HCT116 (cell line): ENCODE measurements around the gene MIER2. TPM values are rescaled to one million over a fixed set of nuclear protein-coding genes. Genes with fewer than 3 reads are reported as not detected.
"Not testable (repeated sequence)": the region's sequence is repeated elsewhere in the genome, so short reads cannot be mapped to it uniquely, and the experiment has no call there.

Source experiments
- ATAC-seq: fragments of 200-7000 bp; cut with Tn5 transposase; 2 replicates; pipeline ENCODE4 v1.9.1; 2020; ENCODE audit warnings: mild to moderate bottlenecking, moderate library complexity
- Bru-seq: library from RNA; stranded (reverse); fragments of 400-500 nt; gene quantifications from one replicate; lab custom pipeline; 2021; lab: Mats Ljungman, UMichigan
- BruChase-seq, 2 experiments: library from RNA; stranded (reverse); fragments of 400-500 nt; gene quantifications; one replicate each; lab custom pipeline; 2021; lab: Mats Ljungman, UMichigan
- BruUV-seq: library from RNA; stranded (reverse); fragments of 400-500 nt; replicated peaks from 2 replicates; lab custom pipeline; 2021; lab: Mats Ljungman, UMichigan
- CTCF ChIA-PET: fragments of 300-600 bp; sonication (Branson Sonifier 250); formaldehyde crosslinking; loops from one replicate; lab custom pipeline; 2021; ENCODE audit warnings: antibody characterized with exemption; lab: Charles Lee
- POLR2A ChIA-PET: fragments of 300-600, 350-600 bp; sonication (Branson Sonifier 250); formaldehyde crosslinking; loops from one replicate; lab custom pipeline; 2021; ENCODE audit warnings: antibody characterized with exemption; lab: Charles Lee
- RAD21 ChIA-PET, 2 experiments: fragments of 300-600 bp; sonication (Branson Sonifier 250); formaldehyde crosslinking; loops; one replicate each; lab custom pipeline; 2023; ENCODE audit warnings: low total read pairs in 2 of 2; ENCODE audit not compliant: uncharacterized antibody in 2 of 2, unreplicated experiment in 2 of 2, low non-redundant PET in 1 of 2; lab: Charles Lee
- DNase-seq: peaks from one replicate; pipeline ENCODE4 v3.0.0-alpha.2; 2010; ENCODE audit warnings: low read depth, low spot score
- H2AFZ ChIP-seq: fragments of 200-600 bp; shearing (Covaris generic), sonication (generic); 2 replicates; pipeline ENCODE4 v1.6.1; 2017; ENCODE audit warnings: low read depth, mixed run types, mixed read lengths, antibody characterized with exemption, low read length; ENCODE audit not compliant: poor library complexity, severe bottlenecking
- H3K27ac ChIP-seq: 2 replicates; pipeline ENCODE4 v1.5.1; 2012; ENCODE audit warnings: low read depth, low read length
- H3K27me3 ChIP-seq: fragments of 200-600 bp; sonication (generic); 2 replicates; pipeline ENCODE4 v1.6.1; 2016; ENCODE audit warnings: mixed run types, low read length, mixed read lengths; ENCODE audit not compliant: insufficient read depth
- H3K36me3 ChIP-seq, 2 experiments: fragments of 200-500 bp in 1 of 2; fragments of 200-600 bp in 1 of 2; sonication (Bioruptor generic) in 1 of 2; sonication (generic) in 1 of 2; 2 replicates each; pipeline versions ENCODE4 v1.5.1 to v1.6.1; 2014 to 2016; ENCODE audit warnings: low read length in 2 of 2, inconsistent platforms in 1 of 2, mixed read lengths in 1 of 2, mixed run types in 1 of 2; ENCODE audit not compliant: insufficient read depth in 2 of 2, control insufficient read depth in 1 of 2
- H3K4me1 ChIP-seq, 2 experiments: fragments of 200-600 bp in 1 of 2; sonication (generic) in 1 of 2; 2 replicates each; pipeline versions ENCODE4 v1.5.1 to v1.6.1; 2012 to 2017; ENCODE audit warnings: low read length in 2 of 2, inconsistent platforms in 1 of 2, mild to moderate bottlenecking in 1 of 2, mixed read lengths in 1 of 2, mixed run types in 1 of 2, moderate library complexity in 1 of 2; ENCODE audit not compliant: insufficient read depth in 2 of 2, control insufficient read depth in 1 of 2
- H3K4me2 ChIP-seq: fragments of 200-600 bp; sonication (generic); 2 replicates; pipeline ENCODE4 v1.6.1; 2017; ENCODE audit warnings: mixed run types, low read length, mixed read lengths
- H3K4me3 ChIP-seq, 2 experiments: fragments of 200-600 bp in 1 of 2; sonication (generic) in 1 of 2; replicated peaks in 1 of 2; 2 replicates each; pipeline ENCODE4 v1.5.1; 2011 to 2016; ENCODE audit warnings: low read length in 2 of 2, control low read depth in 1 of 2, low read depth in 1 of 2, mild to moderate bottlenecking in 1 of 2, mixed read lengths in 1 of 2, mixed run types in 1 of 2
- H3K79me2 ChIP-seq: fragments of 200-600 bp; sonication (generic); 2 replicates; pipeline ENCODE4 v1.6.1; 2017; ENCODE audit warnings: mild to moderate bottlenecking, mixed run types, low read length, moderate library complexity, mixed read lengths; ENCODE audit not compliant: insufficient read depth
- H3K9ac ChIP-seq: fragments of 200-600 bp; sonication (generic); 2 replicates; pipeline ENCODE4 v1.6.1; 2016; ENCODE audit warnings: low read length, mixed read lengths
- H3K9me2 ChIP-seq: fragments of 200-600 bp; sonication (generic), shearing (Covaris generic); 2 replicates; pipeline ENCODE4 v1.6.1; 2017; ENCODE audit warnings: mixed run types, mild to moderate bottlenecking, moderate library complexity; ENCODE audit not compliant: insufficient read depth
- H3K9me3 ChIP-seq, 2 experiments: fragments of 200-500 bp in 1 of 2; fragments of 200-600 bp in 1 of 2; sonication (Bioruptor generic) in 1 of 2; sonication (generic) in 1 of 2; 2 replicates each; pipeline ENCODE4 v1.6.1; 2014 to 2017; ENCODE audit warnings: low read length in 2 of 2, mixed read lengths in 2 of 2, inconsistent platforms in 1 of 2, low read depth in 1 of 2, mild to moderate bottlenecking in 1 of 2, mixed run types in 1 of 2, moderate library complexity in 1 of 2; ENCODE audit not compliant: control insufficient read depth in 1 of 2, insufficient read depth in 1 of 2
- H4K20me1 ChIP-seq: fragments of 200-600 bp; sonication (generic), shearing (Covaris generic); 2 replicates; pipeline ENCODE4 v1.6.1; 2017; ENCODE audit warnings: mixed run types, mild to moderate bottlenecking, moderate library complexity; ENCODE audit not compliant: insufficient read depth
- CBX3 ChIP-seq: IDR thresholded peaks from 2 replicates; pipeline ENCODE4 v1.6.1; 2012; ENCODE audit warnings: low read depth
- CEBPB ChIP-seq: IDR thresholded peaks from 2 replicates; pipeline ENCODE4 v1.6.1; 2012; ENCODE audit warnings: low read depth
- EGR1 ChIP-seq: IDR thresholded peaks from 2 replicates; pipeline ENCODE4 v1.6.1; 2012; ENCODE audit warnings: low read depth
- JUND ChIP-seq: IDR thresholded peaks from 2 replicates; pipeline ENCODE4 v1.6.1; 2012
- MAX ChIP-seq: IDR thresholded peaks from 2 replicates; pipeline ENCODE4 v1.6.1; 2012
- POLR2AphosphoS5 ChIP-seq: IDR thresholded peaks from 2 replicates; pipeline ENCODE4 v1.6.1; 2011; ENCODE audit warnings: mild to moderate bottlenecking, low read depth, low read length, moderate library complexity
- SP1 ChIP-seq: IDR thresholded peaks from 2 replicates; pipeline ENCODE4 v1.6.1; 2012; ENCODE audit warnings: low read depth
- YY1 ChIP-seq: IDR thresholded peaks from 2 replicates; pipeline ENCODE4 v1.6.1; 2011; ENCODE audit warnings: low read length, low read depth, moderate library complexity, mild to moderate bottlenecking; ENCODE audit not compliant: insufficient replicate concordance; ENCODE audit errors: extremely low read depth
- intact Hi-C: fragments of 100-400 bp; cut with micrococcal nuclease; formaldehyde crosslinking; loops from 2 replicates; pipeline ENCODE4 v1.10.0; 2022
- long read RNA-seq: library from polyadenylated mRNA; unstranded; transcript quantifications from one replicate; pipeline ENCODE4 v2.0.0, GENCODE V29; 2021; ENCODE audit not compliant: unreplicated experiment
- polyA plus RNA-seq: library from polyadenylated mRNA; unstranded; fragments of >200 nt; gene quantifications from 2 replicates; pipeline ENCODE4 v1.2.1, GENCODE V29; 2012; ENCODE audit warnings: missing spikeins
- total RNA-seq: library from RNA; stranded (reverse); gene quantifications from one replicate; pipeline ENCODE4 v1.2.1, GENCODE V29; 2021; ENCODE audit not compliant: unreplicated experiment

The MIER2 gene
- total RNA-seq (41.5 TPM), Bru-seq, nascent RNA (percentile 68 among the genes with signal in this experiment), BruChase-seq, experiment 1, labeled RNA remaining after a 6-hour chase (percentile 67 among the genes with signal in this experiment), BruChase-seq, experiment 2, labeled RNA remaining after a 2-hour chase (percentile 67 among the genes with signal in this experiment)
- 36.1 and 42.5 TPM in 2 replicates for polyA plus RNA-seq
- long read RNA-seq, full-length matches to known transcripts, result 7 of 25 reads
- long read RNA-seq, partial matches to known transcripts, result 6 of 25 reads
- long read RNA-seq, other reads (novel, unspliced or antisense), result 12 of 25 reads

- Histone ChIP-seq H3K4me2 (peak within 1 kb of the TSS; percentile 95), H3K4me3 (peak within 1 kb of the TSS; percentile 70 to 72), H3K79me2 (peaks cover 44% of the 10 kb centered on the region), H4K20me1 (no peaks in the 10 kb centered on the region), H3K4me1 (peaks cover 17 to 26% of the 10 kb centered on the region in 2 experiments), H3K27ac (peak within 1 kb of the TSS; percentile 80), H2AFZ (no peak within 1 kb of the TSS), H3K9me2 (no peaks in the 10 kb centered on the region), H3K9me3 (no peaks in the 10 kb centered on the region; a peak in 1 of 4 replicates), H3K36me3 (peaks cover 0 to 11% of the 10 kb centered on the region in 2 experiments; a peak in 1 of 4 replicates), H3K27me3 (no peaks in the 10 kb centered on the region), H3K9ac (peak within 1 kb of the TSS; percentile 78)
- RAD21 ChIA-PET, result no interaction called here
- ATAC-seq (peak; percentile 90), DNase-seq (peak; percentile 35)
- TF ChIP-seq CBX3 (no peak), SP1 (peak; percentile 61), JUND (no peak), EGR1 (peak; percentile 47), CEBPB (no peak), YY1 (peak; percentile 90), POLR2AphosphoS5 (peak; percentile 76), MAX (peak; percentile 72; the same call in 1 of the 2 replicates)
- CTCF ChIA-PET, result no interaction called here
- intact Hi-C loops, result no loop called here
- BruUV-seq, result no TSS peak
- POLR2A ChIA-PET, result no interaction called here
Observed at GRCh38 chr19:344625-345319, at the start of gene MIER2. TSS of gene MIER2 (minus strand) at chr19:344796. CDS start at chr19:344782, 14 bp downstream.

GRCh38 chr19:393560-393959 is 49.0 kb upstream of the MIER2 start:
- H3K36me3 ChIP-seq, H3K9ac ChIP-seq, H3K9me3 ChIP-seq, H3K4me3 ChIP-seq, intact Hi-C loops, CTCF ChIA-PET, H3K79me2 ChIP-seq, ATAC-seq, H3K27me3 ChIP-seq, BruUV-seq, H3K4me2 ChIP-seq, H3K27ac ChIP-seq, H2AFZ ChIP-seq, RAD21 ChIA-PET, POLR2A ChIA-PET, H3K4me1 ChIP-seq, H4K20me1 ChIP-seq, DNase-seq, H3K9me2 ChIP-seq: not testable (repeated sequence)
